Central memory CD8-positive, alpha-beta T cell (primary cell): Measurements from ENCODE around the gene TVP23A.
"Not testable (repeated sequence)": the region's sequence is repeated elsewhere in the genome, so short reads cannot be mapped to it uniquely, and the experiment has no call there.

Experiments
- ATAC-seq: fragments of 150-1000 bp; cut with Tn5 transposase; replicated peaks from 2 replicates; pipeline ENCODE4 v1.10.0; 2022; ENCODE audit warnings: mild to moderate bottlenecking, moderate FRiP score, moderate number of reproducible peaks; ENCODE audit not compliant: poor library complexity, severe bottlenecking; ENCODE audit errors: extremely low read depth
- DNase-seq, 2 donors: peaks; one replicate each; pipeline ENCODE4 v3.0.0; 2021; ENCODE audit warnings: low spot score in 2 of 2
- H3K27ac Mint-ChIP-seq: one replicate; pipeline ENCODE4 v1.8.0; 2022; ENCODE audit warnings: low read depth, mild to moderate bottlenecking, moderate library complexity, mixed read lengths
- H3K27me3 Mint-ChIP-seq: one replicate; pipeline ENCODE4 v1.8.0; 2022; ENCODE audit warnings: mixed read lengths
- H3K36me3 Mint-ChIP-seq: one replicate; pipeline ENCODE4 v1.8.0; 2022; ENCODE audit warnings: mild to moderate bottlenecking, moderate library complexity, mixed read lengths; ENCODE audit not compliant: insufficient read depth
- H3K4me1 Mint-ChIP-seq: one replicate; pipeline ENCODE4 v1.8.0; 2022; ENCODE audit warnings: mixed read lengths
- H3K4me3 Mint-ChIP-seq: one replicate; pipeline ENCODE4 v1.8.0; 2022; ENCODE audit warnings: mild to moderate bottlenecking, moderate library complexity, mixed read lengths
- H3K9me3 Mint-ChIP-seq: one replicate; pipeline ENCODE4 v1.8.0; 2022; ENCODE audit warnings: mixed read lengths

The TVP23A gene

GRCh38 chr16:10751291-10751697, 67.3 kb downstream of the TVP23A start:
- ATAC-seq = no peak
- Mint-ChIP-seq H3K27ac (no peak overlapping the region), H3K9me3 (no peaks in the 10 kb centered on the region), H3K4me3 (no peak overlapping the region), H3K36me3 (peaks cover 60% of the 10 kb centered on the region), H3K27me3 (no peaks in the 10 kb centered on the region), H3K4me1 (peaks cover 10% of the 10 kb centered on the region)
- no peak for DNase-seq

GRCh38 chr16:10750793-10751192, 67.8 kb downstream of the TVP23A start:
- Mint-ChIP-seq H3K9me3 (no peaks in the 10 kb centered on the region), H3K4me3 (no peak overlapping the region), H3K36me3 (peaks cover 59% of the 10 kb centered on the region), H3K27me3 (no peaks in the 10 kb centered on the region), H3K4me1 (peaks cover 13% of the 10 kb centered on the region), H3K27ac (no peak overlapping the region)
- ATAC-seq (no peak), DNase-seq (no peak)

GRCh38 chr16:10745841-10746240, 72.8 kb downstream of the TVP23A start:
- H3K27ac Mint-ChIP-seq = no peak overlapping the region
- ATAC-seq = no peak

GRCh38 chr16:10744370-10745030, 74.1 kb downstream of the TVP23A start:
- peaks cover 39% of the 10 kb centered on the region for H3K4me1 Mint-ChIP-seq
- ATAC-seq (no peak), DNase-seq (no peak)

More at GRCh38 chr16:10745841-10746240, 72.8 kb downstream of the TVP23A start:
- no peak for DNase-seq
- Mint-ChIP-seq H3K27me3 (no peaks in the 10 kb centered on the region), H3K36me3 (peaks cover 39% of the 10 kb centered on the region), H3K4me1 (peaks cover 32% of the 10 kb centered on the region), H3K9me3 (no peaks in the 10 kb centered on the region), H3K4me3 (peak overlapping the region; percentile 36)

GRCh38 chr16:10743610-10744369, 74.8 kb downstream of the TVP23A start, which contains the start of gene NUBP1:
TSS of gene NUBP1 (plus strand) at chr16:10743842. CDS start at chr16:10743864, 22 bp downstream.
- peak within 1 kb of the TSS; percentile 96 for H3K27ac Mint-ChIP-seq
- no peaks in the 10 kb centered on the region for H3K27me3 Mint-ChIP-seq
- peak; percentile 96 to 99 for DNase-seq
- ATAC-seq = peak; percentile 96
- peak within 1 kb of the TSS; percentile 86 for H3K4me3 Mint-ChIP-seq
- no peaks in the 10 kb centered on the region for H3K9me3 Mint-ChIP-seq
- H3K4me1 Mint-ChIP-seq = peaks cover 39% of the 10 kb centered on the region
- H3K36me3 Mint-ChIP-seq = peaks cover 27% of the 10 kb centered on the region

More at GRCh38 chr16:10744370-10745030, 74.1 kb downstream of the TVP23A start:
- Mint-ChIP-seq H3K4me3 (peak overlapping the region; percentile 86), H3K9me3 (no peaks in the 10 kb centered on the region), H3K27me3 (no peaks in the 10 kb centered on the region), H3K27ac (peak overlapping the region; percentile 96), H3K36me3 (peaks cover 31% of the 10 kb centered on the region)

GRCh38 chr16:10743227-10743609, 75.4 kb downstream of the TVP23A start:
- Mint-ChIP-seq H3K4me3 (peak overlapping the region; percentile 86), H3K9me3 (no peaks in the 10 kb centered on the region), H3K27me3 (no peaks in the 10 kb centered on the region), H3K4me1 (peaks cover 39% of the 10 kb centered on the region), H3K36me3 (peaks cover 23% of the 10 kb centered on the region), H3K27ac (peak overlapping the region; percentile 96)
- no peak for ATAC-seq
- DNase-seq = no peak

GRCh38 chr16:10741844-10742243, 76.8 kb downstream of the TVP23A start:
- H3K27ac Mint-ChIP-seq = no peak overlapping the region
- H3K4me3 Mint-ChIP-seq = no peak overlapping the region
- no peak for ATAC-seq
- peaks cover 39% of the 10 kb centered on the region for H3K4me1 Mint-ChIP-seq
- H3K9me3 Mint-ChIP-seq = no peaks in the 10 kb centered on the region
- H3K27me3 Mint-ChIP-seq = no peaks in the 10 kb centered on the region
- peaks cover 13% of the 10 kb centered on the region for H3K36me3 Mint-ChIP-seq
- DNase-seq = no peak

GRCh38 chr16:10741249-10741648, 77.3 kb downstream of the TVP23A start:
- Mint-ChIP-seq H3K36me3 (peaks cover 11% of the 10 kb centered on the region), H3K4me1 (peaks cover 39% of the 10 kb centered on the region)
- H3K4me3 Mint-ChIP-seq, H3K9me3 Mint-ChIP-seq, DNase-seq, H3K27me3 Mint-ChIP-seq, H3K27ac Mint-ChIP-seq, ATAC-seq: not testable (repeated sequence)

- Mint-ChIP-seq H3K9me3 (no peaks in the 10 kb centered on the region), H3K4me3 (no peak overlapping the region), H3K27ac (peak overlapping the region; percentile 52), H3K4me1 (peaks cover 37% of the 10 kb centered on the region), H3K36me3 (peaks cover 11% of the 10 kb centered on the region), H3K27me3 (no peaks in the 10 kb centered on the region)
- DNase-seq (no peak), ATAC-seq (no peak)
Observed at GRCh38 chr16:10740845-10741208, 77.8 kb downstream of the TVP23A start.

- H3K36me3 Mint-ChIP-seq = peaks cover 11% of the 10 kb centered on the region
- H3K4me3 Mint-ChIP-seq = no peak overlapping the region
- H3K4me1 Mint-ChIP-seq = peaks cover 31% of the 10 kb centered on the region
- no peaks in the 10 kb centered on the region for H3K27me3 Mint-ChIP-seq
- H3K9me3 Mint-ChIP-seq = no peaks in the 10 kb centered on the region
- DNase-seq (no peak), ATAC-seq (no peak)
- H3K27ac Mint-ChIP-seq = peak overlapping the region; percentile 52
Observed at GRCh38 chr16:10740000-10740844, 78.4 kb downstream of the TVP23A start.

GRCh38 chr16:10738231-10739077, 80.1 kb downstream of the TVP23A start:
- DNase-seq = no peak
- H3K27me3 Mint-ChIP-seq = no peaks in the 10 kb centered on the region
- no peak for ATAC-seq
- peaks cover 4% of the 10 kb centered on the region for H3K36me3 Mint-ChIP-seq
- H3K27ac Mint-ChIP-seq = no peak overlapping the region
- H3K4me1 Mint-ChIP-seq = peaks cover 18% of the 10 kb centered on the region
- H3K4me3 Mint-ChIP-seq = no peak overlapping the region
- no peaks in the 10 kb centered on the region for H3K9me3 Mint-ChIP-seq
